Nucleus accumbens (tissue), 56 donors: ENCODE results near the gene DYSF.

Experiments
- DNase-seq, 56 donors: peaks; one replicate each; lab custom pipeline; 2025; lab: John Stamatoyannopoulos, UW

Gene DYSF

DNA sequence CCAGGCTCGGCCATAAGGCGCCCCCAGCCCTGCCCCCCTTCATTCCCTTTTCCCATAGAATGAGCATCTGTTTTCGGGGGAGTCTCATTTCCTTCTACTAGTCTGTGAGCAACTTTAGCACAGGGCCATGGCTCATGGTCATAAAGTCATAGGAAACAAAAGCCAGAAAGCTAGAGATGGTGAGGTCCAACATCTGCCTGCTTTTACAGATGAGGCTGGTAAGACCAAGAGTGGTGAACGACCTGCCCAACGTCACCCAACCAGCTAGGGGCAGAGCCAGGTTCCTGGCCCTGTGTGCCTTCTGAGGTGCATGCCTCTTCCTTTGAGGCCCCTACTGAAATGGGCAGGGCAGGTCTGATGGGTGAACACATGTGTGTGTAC lies 212.7 kb downstream of the DYSF start:
- DNase-seq = no peak

- DNase-seq = no peak
These were observed 214.2 kb downstream of the DYSF start for GRCh38 chr2:71667256-71668182.

- DNase-seq = no peak
These were observed 215.1 kb downstream of the DYSF start for GRCh38 chr2:71668326-71669057.

DNA sequence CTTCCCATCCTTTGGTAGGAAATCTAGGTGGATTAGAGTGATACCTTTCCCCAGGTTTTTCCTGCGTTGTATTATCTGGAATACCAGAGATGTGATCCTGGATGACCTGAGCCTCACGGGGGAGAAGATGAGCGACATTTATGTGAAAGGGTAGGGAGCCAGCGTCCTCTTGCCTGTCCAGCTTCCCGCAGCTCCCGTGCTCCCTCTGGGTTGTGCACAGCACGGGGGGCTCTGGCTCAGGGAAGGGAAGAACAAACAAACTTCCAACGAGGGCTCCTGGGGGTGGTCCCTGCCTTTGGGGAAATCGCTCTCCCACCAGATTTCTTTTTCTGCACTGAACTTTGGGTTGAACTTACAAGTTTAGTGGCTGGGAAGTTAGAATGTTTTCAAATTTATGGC lies 215.7 kb downstream of the DYSF start:
- no peak for DNase-seq

GRCh38 chr2:71669628-71670429 lies 216.5 kb downstream of the DYSF start:
- no peak for DNase-seq

DNA sequence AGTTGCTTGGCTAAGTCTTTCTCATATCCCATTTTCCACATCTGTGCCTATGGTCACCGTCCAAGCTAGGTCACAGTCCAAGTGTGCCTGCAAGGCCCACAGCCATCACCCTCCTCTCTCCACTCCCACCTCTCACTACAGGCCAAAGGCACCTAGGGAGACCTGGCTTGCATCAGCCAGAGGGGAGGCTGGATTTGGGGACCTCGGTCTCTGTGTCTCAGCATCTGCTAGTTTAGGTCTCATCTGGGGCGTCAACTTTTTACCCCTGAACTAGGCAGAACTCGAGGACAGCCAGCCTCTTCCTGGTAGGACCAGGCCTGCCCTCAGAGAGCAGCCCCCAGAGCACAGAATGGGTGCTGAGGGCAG lies 217.1 kb downstream of the DYSF start:
- DNase-seq = no peak

DNA sequence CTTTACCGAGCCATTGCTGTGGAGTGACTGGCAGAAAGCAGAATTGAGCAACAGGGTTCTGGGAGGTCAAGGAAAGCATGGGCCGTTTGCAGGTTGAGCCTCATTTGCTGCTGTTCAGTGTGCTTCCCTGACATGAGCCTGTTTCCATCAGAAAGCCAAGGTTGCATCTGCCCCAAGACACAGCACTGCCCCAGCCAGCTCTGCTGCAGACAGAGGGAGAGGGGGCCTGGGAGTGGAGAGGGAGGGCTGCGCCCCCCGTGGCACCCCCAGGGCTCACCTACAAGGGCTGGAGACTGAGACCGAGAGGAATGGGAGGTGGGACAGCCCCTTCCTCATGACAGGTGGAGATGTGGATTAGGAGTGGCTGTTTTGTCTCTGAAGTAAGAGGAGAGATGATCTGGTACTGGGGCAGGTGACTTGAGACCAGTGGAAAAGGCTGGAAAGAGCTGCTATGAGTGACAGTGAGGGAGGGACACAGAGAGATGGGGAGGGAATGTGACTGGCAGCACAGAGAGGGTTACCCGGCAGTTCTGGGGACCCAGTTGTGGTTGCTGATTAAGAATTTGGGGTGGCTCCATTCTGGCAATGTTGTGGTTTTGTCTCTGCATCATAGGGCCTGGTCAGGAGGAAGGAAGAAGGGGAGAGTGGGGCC lies 218.0 kb downstream of the DYSF start:
- no peak for DNase-seq

DNA sequence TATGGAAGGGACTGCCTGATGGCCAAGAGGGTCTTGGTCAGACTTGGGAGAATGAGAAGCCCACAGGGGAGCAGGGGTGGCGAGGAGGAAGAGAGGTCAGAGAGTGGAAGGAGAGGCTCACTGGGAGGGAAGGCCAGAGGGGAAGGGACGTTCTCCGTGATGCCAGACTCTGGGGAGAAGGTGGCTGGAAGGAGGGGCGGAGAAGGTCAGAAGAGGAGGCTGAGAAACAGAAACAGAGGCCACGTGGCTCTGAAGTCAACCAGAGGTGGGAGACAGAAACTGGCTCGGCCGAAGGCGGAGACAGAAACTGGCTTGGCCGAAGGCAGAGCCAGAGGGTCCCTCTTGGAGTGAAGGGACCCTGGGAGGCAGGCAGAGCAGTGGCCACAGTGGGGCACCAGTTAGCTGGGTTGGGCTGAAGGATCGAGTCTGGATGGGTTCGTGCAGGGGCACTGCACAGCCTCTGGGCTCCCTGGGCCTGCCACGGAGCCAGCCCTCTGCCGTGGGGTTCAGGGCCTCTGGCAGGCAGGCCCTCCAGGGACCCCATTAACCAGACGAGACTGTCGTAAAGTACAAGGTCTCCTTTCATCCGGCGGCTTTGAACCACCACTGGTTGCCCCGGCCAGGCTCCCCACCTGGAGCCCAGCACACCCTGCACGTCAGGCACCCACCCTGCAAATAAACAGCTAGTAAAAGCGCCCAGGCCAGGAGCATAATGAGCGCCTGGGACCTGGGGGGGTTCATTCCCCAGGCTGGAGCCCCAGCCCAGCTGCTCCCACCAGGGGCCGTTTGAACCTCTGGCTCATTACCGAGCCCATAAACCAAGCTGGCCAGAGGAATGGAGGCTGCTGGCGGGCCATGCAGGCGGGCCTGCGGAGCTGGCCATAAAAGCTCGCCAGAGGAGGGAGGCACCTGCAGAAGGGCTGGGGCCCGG lies 218.8 kb downstream of the DYSF start:
- no peak for DNase-seq

DNA sequence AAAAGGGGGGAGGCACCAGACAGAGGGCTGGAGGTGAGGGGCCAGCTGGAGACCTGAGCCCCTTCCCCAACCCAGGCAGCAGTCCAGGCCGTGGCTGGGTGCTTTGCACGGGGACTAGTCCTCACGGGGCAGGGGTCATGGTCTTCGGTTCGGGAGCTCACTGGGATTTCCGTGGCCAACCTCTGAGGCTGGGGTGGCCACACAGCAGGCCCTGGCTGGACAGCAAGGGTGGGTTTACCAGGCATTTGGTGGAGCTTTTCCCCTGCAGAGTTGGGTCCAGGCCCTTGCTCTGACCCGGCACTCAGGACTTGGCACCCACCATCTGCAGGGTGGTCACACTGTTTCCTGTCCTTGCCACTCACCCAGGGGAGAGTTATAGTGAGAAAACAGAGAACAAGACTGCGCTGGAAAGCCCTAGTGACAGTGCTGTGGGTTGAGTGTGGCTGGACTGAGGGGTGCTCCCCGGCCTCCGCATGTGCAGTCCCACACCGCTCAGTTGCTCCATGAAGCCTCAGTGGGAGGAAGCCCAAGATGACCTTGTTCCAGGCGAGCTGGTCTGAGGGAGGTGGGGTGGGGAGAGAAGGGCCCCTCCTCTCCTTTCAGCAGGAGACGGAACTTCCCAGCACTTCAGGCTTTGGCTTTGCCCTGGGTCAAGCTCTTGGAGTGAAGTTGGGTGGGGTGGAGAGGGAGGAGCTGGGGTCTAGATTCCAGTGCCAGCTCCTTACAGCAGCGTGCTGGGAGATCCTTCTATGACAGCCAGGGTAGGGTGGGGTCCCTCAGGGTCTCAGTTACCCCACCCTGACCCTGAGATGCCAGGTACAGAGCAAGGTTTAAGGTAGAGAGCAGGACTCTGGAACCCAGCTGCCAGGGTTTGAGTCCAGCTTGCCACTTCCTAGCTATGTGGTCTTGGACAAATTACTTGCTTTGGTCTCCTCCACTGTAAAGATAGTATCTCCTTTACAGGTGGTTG lies 219.8 kb downstream of the DYSF start:
- DNase-seq = no peak

DNA sequence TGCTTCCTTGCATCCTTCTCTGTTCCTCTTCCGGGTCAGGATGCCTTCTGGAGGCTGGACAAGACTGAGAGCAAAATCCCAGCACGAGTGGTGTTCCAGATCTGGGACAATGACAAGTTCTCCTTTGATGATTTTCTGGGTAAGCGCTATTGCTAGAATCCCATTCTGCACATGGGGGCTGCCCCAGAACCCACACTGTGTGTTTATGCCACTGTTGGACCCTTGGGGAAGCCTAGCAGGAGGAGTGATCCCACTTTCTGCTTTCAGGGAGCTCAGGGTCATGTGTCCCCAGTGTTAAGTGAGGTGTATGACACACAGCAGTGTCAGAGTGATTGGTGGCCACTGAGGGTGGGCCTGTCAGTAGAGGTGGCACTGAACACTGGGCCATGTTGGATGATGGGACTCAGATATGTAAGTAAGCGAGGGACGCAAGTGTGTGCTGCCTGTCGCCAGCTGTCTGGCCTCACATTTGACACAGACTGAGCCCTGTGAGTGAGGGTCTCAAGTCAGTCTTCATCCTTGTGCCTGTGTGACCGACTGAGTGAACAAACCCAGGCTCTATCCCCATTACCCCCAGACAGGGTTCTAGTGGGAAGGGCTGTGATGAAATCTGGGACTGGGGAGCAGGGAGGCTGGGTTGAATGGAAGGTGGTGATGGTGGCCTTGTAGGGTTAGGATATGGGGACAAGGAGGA lies 220.9 kb downstream of the DYSF start:
- no peak for DNase-seq

- no peak for DNase-seq
These were observed 221.9 kb downstream of the DYSF start for GRCh38 chr2:71675296-71675695.

DNA sequence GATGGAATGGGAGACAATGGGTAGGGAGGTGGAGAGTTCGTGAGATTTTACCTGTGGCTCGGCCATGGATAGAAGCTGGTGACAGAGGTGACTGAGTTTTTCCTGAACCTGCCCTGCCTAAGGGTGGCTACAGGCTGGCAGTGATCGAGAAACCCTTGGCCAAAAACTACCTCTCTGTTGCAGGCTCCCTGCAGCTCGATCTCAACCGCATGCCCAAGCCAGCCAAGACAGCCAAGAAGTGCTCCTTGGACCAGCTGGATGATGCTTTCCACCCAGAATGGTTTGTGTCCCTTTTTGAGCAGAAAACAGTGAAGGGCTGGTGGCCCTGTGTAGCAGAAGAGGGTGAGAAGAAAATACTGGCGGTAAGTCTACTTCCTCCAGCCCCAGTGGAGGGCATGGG lies 225.5 kb downstream of the DYSF start:
- no peak for DNase-seq

GRCh38 chr2:71679491-71679890 lies 226.1 kb downstream of the DYSF start:
- DNase-seq = no peak

- DNase-seq = no peak
These were observed 227.6 kb downstream of the DYSF start for GRCh38 chr2:71680925-71681324.

DNA sequence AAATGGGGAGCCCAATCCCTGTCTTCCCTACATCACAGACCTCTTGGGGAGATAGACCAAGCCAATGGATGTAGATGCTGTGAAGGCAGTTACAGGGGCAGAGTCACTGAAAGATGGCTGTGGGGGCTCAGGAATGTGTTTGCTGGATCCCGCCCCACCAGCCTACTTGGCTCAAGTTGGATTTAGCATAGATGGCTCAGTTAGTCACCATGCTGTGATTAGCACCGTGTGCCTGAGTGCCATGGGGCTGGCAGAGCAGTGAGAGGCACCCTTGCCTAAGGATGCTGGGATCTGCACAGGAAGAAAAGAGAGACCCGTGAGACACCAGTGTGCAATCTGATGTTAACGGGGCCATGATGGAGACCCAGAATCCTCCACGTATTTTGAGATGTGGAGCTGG lies 228.3 kb downstream of the DYSF start:
- DNase-seq = no peak

- no peak for DNase-seq
These were observed 229.0 kb downstream of the DYSF start for GRCh38 chr2:71682341-71682740.

GRCh38 chr2:71683070-71683469 lies 229.7 kb downstream of the DYSF start:
- DNase-seq = no peak

GRCh38 chr2:71683666-71684065 lies 230.3 kb downstream of the DYSF start:
- DNase-seq = no peak
